Measurements from ENCODE around the gene PRKCE. TPM values are rescaled to one million over a fixed set of nuclear protein-coding genes. Genes with fewer than 3 reads are reported as not detected.

Gene PRKCE
- total RNA-seq, 1 donor from 2014 or later, result 20.3 TPM

DNA sequence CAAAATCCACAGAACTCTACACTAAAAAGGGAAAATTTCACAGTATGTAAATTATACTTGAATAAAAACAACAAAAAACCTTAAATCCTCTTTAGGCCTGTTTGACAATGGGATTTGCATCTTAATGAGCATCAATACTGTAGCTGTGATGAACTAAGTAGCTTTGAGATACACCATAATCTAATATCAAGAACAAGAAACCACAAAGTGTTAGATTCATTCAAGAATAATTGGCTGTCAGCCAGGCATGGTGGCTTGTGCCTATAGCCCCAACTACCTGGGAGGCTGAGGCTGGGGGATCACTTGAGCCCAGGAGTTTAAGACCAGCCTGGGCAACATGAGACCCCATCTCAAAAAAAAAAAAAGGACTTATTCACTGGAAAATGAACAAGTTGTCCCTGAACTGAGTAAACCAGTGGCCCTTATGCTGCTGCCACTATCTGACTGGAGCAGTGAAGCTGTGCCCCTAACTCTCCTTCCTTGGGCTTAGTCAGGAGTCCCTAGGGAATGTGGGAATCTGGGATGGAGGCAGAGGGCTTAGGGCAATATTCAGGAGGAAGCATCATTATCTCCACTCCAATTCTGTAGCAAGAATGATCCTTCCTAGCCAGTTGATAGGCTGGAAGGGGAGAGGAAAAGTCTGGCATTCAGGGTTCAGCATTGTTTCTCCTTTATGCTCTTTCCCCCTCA is 88.5 kb downstream of the PRKCE start:
- intact Hi-C loops (cut with DNase I), result no loop called here

DNA sequence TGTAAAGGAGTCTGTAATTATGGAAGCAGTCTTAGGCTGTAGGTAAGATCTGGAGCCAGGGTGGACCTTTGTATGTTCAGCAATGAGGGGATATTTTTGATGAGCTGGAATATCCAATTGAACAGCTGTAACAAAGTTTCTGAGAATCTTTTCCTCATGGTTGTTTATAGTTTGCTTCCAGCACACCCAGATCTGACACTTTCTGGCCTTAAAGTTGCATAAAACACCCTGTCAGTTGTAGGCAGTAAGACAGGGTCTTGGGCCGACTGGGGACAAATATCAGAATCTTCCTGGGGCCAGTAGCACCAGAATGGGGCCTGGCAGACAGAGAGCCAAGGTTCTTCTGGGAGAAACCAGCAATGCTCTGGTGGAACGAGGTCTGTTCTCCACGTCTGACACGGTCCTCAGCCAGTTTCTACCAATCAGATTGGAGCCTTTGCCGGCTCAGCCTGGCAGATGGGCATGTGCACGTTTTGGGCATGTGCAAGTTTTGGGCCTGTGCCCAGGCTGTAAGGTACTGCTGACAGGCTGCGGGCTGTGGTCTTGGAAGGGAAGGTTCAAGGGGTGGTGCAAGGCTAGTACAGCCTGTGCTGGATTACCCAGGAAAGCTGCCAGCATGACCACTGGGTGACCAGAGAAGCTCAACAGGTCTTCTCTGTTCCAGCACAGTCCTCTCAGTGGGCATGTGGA is 89.8 kb downstream of the PRKCE start:
- no peak for DNase-seq (ENCODE audit: low spot score)

More for the DNA sequence above, 88.5 kb downstream of the PRKCE start:
- DNase-seq (ENCODE audit: low spot score), result no peak

DNA sequence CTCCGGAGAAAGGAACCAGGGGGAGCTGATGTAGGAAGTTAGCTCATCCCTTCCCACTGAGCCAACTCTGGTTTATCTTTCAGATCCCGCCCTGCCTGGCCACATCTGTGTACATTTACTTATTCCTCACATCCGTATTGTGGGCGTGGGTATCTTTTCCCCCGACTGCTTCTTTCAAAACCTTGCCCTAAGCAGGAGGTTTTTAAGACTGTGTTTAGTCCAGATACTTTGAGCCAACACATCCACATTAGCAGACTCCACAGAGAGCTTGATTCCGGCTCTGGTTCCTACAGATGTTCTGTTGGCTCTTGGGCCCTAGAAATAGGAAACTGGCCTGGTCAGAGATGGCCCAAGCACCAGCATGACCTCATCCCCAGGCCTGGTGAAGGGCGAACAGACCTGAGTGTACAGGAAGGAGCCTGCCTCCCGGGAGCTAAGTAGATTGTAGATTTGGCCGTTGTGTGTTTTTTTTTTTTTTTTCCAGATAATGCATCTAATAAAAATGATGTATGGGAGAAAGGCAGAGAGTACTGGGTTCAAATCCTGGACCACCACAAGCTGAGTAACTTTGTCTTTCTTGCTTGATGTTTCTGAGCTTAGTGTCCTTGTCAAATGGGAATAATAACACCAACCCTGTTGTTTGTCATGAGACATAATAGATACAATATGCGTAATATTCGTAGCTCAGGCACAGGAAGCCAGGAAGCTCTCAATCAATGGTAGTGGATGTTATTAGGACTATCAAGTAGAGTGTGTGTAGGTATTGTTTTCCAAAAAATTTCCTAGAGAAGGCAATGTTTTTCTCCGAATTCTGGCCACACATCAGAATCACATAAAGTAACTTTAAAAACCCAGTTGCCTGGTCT is 92.3 kb downstream of the PRKCE start:
- DNase-seq (ENCODE audit: low spot score), result no peak
- intact Hi-C loops (cut with DNase I), result no loop called here

More for the DNA sequence above, 89.8 kb downstream of the PRKCE start:
- intact Hi-C loops (cut with DNase I), result no loop called here

DNA sequence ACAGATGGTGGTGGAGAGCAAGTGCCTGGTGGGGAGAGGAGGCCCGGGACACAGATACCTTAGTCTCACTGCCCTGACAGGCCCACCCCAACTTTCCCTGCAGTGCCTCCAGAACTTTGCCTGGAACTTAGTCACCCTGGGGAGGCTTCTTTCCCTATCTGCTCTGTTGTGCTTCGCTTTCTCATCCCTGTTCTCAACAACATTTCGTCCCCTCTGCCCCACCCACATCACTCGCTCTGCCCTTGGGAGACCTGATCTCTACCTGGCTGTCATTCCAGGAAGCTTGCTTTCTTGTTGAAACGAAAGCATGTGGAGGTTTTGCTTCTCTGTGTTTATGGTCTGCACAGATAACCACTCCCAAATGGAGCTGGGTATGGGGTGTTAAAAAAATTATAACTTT is 93.8 kb downstream of the PRKCE start:
- no peak for DNase-seq (ENCODE audit: low spot score)
- intact Hi-C loops (cut with DNase I), result no loop called here

DNA sequence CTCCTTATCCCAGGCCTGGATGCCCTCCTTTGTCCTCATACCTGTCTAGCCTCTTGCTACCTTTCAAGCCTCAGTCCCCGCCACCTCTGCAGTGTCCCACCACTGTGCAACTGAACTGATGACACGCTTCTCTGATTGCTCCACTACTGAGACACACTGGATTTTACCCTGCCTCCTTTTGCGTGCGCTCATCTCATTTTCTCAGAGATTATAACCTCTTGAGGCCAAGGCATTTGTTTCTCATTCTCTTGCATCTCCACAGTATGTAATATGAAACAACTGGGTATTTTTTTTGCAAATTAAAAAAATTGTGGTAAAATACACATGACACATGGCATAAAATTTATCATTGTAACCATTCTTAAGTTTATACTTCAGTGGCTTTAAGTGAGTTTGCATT is 95.4 kb downstream of the PRKCE start:
- DNase-seq (ENCODE audit: low spot score), result no peak
- intact Hi-C loops (cut with DNase I), result no loop called here

DNA sequence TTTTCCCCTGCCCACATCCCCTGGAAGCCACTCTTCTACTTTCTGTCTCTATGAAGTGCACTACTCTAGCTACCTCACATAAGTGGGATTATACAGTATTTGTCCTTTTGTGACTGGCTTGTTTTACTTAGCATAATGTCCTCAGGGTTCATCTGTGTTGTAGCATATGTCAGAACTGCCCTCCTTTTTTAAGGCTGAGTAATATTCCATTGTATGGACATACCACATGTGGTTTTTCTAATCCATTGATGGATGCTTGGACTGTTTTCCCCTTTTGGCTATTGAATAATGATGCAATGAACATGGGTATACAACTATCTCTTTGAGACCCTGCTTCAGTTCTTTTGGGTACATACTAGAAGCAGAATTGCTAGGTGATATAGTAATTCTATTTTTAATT is 95.9 kb downstream of the PRKCE start:
- no peak for DNase-seq (ENCODE audit: low spot score)
- intact Hi-C loops (cut with DNase I), result no loop called here

DNA sequence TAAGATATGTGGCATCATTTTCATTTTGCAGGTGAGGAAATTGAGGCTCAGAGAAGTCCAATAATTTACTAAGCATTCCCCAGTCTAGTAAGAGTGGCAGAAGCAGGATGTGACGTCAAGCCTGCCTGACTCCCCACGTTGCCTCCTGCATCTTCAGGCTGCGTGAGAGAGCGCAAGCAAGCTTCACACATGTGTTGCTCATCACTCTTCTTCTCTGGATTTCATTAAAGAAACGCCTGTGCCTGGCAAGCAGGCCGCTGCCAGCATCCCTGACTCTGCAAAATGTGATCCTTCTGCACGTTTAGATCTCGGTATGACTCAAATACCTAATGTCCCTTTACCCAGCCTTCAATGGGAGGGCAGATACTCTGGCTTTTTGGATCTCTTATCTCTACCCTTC is 96.8 kb downstream of the PRKCE start:
- intact Hi-C loops (cut with DNase I), result no loop called here
- DNase-seq (ENCODE audit: low spot score), result no peak

DNA sequence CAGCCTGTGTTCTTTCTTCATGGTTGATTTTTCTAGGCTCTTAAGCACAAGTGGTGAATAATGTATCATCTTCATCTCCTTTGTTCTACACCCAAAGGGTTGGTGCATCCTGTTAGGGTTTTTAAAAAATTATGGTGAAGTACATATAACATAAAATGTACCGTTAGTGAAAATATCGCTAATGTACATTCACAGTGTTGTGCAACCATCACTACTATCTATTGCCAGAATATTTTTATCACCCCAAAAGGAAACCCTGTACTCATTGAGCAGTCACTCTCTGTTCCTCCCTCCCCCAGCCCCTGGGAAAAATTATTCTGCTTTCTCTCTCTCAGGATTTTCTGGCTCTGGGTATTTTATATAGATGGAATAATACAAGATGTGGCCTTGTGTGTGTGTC is 98.5 kb downstream of the PRKCE start:
- intact Hi-C loops (cut with DNase I), result no loop called here
- DNase-seq (ENCODE audit: low spot score), result no peak

DNA sequence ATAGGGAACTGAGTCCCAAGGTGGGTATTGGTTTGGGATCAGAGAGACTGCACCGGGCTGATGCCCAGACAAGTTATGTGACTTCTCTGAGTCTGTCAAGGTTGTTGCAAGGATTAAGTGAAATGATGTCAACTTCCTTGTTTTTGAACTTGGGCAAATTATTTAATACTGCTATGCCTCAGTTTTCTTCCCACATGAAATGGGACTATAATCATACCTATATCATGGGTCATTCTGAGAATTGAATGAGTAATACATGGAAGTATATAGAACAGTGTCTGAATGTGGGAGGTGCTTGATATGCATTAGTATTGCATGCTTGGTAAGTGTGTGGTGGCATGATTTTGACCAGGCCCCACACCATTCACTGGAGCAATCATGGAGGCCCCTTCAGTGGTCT is 99.0 kb downstream of the PRKCE start:
- DNase-seq (ENCODE audit: low spot score), result no peak
- intact Hi-C loops (cut with DNase I), result no loop called here

DNA sequence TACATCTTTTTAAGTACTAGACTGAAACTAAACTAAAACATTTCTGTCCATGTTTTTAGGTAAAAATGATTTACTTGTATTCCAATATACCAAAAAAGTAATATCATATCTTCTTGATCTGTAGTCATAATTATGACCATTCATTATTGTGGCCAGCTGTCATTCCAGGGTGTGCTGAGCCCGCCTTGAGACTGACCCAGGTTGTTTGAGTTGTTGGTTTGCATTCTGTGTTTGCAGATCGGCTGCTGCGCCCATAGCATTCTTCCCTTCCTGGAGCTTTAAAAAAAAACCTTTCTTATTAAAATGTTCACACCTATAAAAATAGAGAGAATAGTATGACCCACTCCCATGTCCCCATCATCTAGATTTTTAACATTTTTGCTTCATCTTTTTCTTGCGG is 101.9 kb downstream of the PRKCE start:
- intact Hi-C loops (cut with DNase I), result no loop called here
- no peak for DNase-seq (ENCODE audit: low spot score)

DNA sequence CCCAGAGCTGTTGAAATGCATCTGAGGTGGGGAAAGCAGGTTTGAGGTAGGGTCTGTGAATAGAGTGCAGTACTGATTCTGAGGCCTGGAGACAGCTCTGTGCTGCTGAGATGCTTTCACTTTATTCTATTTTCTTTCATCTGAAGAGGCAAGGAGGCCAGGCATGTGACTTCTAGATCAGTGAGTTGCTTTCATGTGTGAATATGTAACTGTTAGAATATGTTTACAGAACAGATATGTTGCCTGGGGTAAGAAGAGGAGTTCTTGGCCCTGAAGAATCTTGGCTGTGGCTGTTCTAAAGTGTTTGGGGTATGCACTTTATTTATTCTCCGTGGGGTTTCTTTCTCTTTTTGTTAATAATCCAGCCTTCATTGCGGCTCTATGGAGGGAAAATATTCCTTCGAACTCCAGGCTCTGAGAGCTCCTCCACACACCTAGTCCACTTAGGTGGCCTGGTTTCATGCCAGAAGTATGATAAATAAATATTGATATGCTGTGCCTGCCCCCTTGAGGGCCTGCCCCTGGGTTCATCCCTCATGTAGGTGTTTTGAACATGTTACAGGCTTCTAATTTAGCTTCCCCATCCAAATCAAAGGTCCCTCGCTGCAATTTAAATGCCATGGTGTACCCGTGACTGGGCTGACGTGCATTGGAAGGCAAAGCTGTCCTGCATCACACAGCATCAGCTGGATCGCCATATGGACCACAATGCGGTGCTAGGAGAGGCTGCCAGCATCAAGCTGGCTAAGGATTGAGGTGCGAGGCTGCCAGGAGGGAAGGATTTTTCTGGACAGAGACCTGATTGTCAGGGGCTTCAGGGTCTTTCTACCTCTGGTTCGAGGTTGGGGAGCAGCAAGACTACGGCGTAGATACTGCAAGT is 102.9 kb downstream of the PRKCE start:
- no peak for DNase-seq (ENCODE audit: low spot score)
- intact Hi-C loops (cut with DNase I), result no loop called here

DNA sequence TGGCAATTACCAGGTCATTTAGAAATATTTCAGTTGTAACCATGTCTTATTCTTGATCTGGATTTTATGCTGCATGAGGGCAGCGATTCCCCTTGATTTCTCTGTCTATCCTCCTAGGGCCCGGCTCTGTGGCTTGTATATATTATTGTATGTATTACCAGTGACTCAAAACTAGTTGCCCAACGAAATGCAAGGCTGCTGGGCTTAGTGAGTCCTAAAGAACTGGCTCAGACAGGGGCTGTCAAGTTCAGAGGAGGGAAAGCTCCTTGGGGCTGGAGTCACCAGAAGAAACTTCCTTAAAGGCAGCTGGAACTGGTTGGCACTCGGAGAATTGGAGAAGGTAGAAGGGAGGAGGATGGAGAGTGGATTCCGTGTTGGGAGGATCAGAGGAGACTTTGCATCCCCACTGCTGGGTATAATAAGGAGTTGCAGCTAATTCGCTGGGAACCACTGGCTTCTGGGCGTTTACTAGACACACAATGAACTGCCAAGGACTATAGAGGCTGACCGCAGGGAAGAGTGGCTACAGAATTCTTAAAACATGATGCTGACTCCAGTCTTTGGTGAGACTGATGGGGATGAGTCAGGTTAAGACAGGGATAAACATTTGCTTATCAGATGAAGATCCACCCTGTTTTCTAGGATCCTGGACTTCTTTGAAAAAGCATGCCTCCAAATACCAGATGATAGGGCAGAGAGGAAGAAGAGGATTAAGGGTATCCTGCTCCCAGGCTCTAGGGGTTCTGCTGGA is 104.3 kb downstream of the PRKCE start:
- DNase-seq (ENCODE audit: low spot score), result no peak
- intact Hi-C loops (cut with DNase I), result no loop called here

DNA sequence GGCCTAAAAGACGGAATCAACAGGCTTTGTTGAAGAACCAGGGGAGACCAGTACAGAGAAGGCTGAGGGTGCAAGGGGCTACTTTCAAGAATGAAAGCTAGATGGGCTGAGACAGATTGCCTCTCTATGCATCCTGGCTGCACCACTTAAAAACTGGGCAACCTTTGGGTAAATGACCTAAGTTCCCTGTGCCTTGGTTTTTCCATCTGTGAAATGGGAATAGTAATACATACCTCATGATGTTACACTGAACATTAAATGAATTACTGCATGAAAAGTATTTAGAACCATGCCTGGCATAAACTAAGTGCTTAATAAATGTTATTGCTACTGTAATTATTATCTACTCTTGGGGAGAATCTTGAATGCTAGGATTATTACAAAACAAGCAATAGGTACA is 106.5 kb downstream of the PRKCE start:
- no peak for DNase-seq (ENCODE audit: low spot score)
- intact Hi-C loops (cut with DNase I), result no loop called here

DNA sequence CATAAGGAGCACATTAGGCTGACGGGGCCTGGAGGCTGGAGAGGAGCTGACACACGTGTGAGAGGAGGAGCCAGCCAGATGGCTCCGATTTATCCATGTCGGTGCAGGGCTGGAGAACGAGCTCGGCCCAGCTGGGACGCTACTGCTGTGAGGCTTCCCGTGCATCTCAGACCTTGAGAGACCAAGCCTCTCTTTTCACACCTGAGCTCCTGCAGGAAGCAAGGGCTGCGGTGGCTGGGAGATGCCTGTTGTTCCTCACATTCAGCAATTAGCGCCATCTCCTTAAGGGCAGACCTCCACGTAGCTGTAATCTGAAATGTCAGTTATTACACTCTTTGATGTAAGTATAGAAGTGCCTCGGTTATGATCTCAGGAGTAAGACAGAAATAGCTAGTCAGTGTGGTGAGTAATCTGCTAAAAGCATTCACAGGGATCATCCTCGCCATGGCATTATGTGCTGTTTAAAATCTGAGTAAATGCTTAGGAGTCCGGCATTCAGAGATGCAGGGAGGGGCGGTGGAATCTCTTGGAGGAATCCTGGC is 107.9 kb downstream of the PRKCE start:
- no peak for DNase-seq (ENCODE audit: low spot score)

DNA sequence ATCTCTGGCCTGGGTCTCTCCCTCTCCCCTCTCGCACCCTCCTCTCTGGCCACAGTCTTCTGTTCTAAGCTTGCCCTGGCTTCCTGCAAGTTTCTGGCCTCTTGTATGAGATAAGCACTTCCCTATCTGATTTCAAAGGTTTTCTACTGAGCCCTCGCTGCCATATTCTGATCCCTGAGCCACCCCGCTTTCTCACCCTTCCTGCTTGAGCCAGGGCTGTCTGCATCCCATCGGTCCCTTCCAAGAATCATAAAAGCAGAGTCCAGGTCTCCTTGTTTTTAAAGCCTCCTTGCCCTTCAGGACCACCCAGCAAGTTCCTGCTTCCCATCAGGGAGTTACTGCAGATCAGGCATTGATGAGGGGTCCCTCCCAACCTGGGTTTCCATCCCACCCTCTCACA is 110.2 kb downstream of the PRKCE start:
- intact Hi-C loops (cut with DNase I), result no loop called here
- no peak for DNase-seq (ENCODE audit: low spot score)

More for the DNA sequence above, 107.9 kb downstream of the PRKCE start:
- intact Hi-C loops (cut with DNase I), result no loop called here

DNA sequence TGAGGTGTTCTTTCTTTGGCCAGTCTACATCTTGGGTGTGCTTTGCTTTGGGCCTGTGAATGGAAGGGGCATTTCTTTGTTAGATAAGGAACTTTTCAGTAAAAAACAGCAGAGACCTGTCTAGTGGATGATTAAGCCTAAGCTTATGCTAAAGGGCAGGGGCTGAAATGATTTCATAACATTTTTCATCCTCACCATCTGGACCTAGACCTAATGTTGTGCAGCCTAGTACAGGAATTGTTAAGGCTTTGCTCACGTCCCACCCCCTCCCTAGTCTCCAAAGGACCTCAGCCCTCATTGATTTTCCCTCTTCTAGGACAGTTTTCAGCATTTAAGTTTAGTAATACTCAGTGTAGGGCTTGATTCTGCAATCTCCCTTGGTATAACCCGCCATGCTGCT is 111.8 kb downstream of the PRKCE start:
- no peak for DNase-seq (ENCODE audit: low spot score)
- intact Hi-C loops (cut with DNase I), result no loop called here

DNA sequence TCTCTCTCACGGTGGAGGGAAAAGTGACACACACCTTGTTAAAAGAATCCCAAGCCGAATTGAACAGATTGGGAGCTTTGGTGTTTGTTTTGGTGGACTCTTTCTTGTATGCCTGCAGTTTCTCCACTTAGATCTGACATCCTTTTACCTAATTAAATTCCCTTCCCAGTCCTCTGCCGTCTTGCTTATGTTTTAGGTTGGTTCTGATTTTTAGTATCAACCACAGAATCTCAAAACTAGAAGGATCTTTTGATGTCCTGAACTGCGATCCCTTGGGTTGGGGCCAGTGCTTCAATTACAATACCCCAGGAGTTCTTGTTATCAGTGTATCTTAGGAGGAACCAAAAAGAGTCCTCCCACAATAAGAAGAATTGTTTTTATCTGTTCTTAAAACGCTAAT is 112.3 kb downstream of the PRKCE start:
- intact Hi-C loops (cut with DNase I), result no loop called here

DNA sequence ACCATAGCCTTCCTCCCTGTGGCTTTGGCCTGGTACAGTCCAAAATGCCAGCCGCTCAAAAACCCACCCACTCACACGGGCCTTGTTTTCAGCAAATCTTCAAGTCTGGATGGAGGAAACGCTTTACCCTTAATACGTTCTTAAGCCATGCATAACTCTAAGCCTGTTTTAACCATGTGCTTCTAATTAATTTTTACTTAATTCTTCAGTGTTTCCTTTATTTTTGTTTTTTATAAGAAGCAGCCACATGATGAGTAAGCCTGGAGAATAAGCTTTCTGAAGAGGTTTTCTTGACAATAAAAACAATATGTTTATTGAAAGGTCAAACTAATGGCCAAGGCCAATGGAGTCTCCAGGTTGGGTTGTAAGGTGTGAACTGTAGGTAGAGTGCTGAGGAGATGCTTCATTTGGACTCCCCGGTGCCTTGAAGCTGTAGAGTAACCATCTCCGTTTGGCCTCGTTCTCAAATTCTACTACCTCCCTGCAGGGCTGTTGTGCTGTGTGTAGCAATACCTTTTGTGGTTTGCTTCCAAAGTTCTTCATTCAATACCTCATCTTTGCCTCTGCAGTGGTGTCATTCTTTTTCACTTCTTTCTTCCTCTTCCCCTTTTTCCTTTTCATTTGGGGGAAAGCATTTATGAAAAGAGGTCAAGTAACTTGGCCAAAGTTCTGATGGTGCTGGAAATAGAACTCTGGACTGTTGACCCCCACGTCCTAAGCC is 113.7 kb downstream of the PRKCE start:
- DNase-seq (ENCODE audit: low spot score), result no peak
- intact Hi-C loops (cut with DNase I), result no loop called here

More for the DNA sequence above, 112.3 kb downstream of the PRKCE start:
- DNase-seq (ENCODE audit: low spot score), result no peak
